GM12873 (cell line): ENCODE measurements around the gene FNDC3B.

ENCODE experiments used
- CTCF ChIP-seq: IDR thresholded peaks from 2 replicates; pipeline ENCODE4 v1.5.1; 2012; ENCODE audit warnings: low read depth, mild to moderate bottlenecking, moderate library complexity, low read length, control low read depth; ENCODE audit not compliant: insufficient read depth; ENCODE audit errors: missing control alignments

Gene FNDC3B

DNA sequence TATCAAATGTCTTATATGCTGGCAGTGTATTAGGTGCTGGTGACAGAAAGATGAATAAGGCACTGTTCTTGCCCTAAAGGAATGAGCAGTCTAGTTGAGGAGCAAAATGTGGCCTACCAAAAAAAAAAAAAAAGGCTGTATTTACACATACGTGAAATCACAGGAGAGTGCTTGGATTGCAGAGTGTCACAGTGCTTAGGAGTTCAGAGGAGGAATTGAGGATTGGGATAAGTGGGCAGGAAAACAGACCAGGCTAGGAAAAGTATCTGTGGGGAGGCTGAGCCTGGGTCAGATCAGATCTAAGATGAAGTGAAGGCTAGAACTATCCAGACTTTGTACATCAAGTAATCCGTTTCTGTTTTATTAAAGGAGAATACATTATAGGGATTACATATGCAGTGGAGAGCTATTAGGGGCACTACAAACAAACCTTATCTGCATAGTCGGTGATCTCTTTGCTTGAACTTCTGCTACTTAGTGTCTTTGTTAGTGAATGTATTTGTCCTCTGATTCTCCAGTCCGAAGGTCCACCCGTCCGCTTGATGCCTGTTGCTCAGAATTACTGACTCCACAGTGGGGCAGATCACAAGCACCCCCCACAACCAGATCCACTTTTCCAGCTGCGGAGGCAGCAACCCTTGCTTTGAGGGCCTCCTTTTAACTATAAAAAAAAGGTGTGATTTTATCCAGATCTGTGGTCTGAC lies 80.0 kb downstream of the FNDC3B start:
- no peak for TF ChIP-seq CTCF

DNA sequence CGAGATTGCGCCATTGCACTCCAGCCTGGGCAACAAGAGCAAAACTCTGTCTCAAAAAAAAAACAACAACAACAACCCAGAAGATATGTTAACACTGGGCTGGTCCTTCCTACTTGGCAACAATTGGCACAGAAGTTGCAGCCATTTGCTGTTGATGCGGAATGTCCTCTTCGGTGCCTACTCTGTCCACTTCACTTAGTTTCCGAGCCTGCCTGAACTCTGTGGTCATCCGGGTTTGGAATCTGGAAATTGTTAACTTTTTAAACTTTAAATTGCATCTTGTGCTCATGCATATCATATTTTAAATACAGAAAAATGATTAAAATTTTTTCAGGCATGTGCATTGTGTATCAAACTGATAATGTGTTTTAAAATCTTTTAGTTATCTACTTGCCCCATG lies 81.5 kb downstream of the FNDC3B start:
- no peak for TF ChIP-seq CTCF

DNA sequence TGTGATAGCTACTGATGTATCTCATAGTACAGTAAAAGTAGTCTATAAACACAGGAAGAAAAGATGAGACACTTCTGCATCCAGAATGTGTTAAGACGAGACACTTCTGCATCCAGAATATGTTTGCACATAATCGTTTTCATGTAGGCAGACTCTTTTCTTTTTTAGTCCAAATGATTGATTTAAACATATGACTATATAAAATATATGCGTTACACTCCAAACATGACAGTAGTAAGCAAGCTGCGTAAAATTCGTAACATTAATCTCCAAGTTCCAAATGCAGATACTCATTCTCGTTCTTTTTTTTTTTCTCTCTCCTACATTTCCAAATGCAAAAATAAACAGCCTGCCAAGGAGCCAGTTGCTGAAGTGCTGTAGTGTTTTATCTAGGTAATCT lies 82.6 kb downstream of the FNDC3B start:
- no peak for TF ChIP-seq CTCF

DNA sequence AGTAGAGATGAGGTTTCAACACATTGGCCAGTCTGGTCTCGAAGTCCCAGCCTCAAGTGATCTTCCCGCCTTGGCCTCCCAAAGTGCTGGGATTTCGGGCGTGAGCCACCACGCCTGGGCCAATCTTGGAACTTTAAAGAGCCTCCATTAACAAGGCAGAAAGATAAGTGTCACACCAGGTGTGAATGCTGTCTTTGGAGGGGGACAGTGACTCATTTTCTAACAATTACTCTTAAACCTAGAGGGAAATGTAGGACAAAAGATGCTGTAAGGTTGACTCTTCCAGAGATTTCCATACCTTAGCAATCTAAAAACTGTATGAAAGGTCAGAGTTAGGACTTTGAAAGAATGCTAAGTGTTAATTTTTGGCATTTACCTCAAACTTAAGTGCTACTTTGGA lies 84.9 kb downstream of the FNDC3B start:
- no peak for TF ChIP-seq CTCF

- no peak for TF ChIP-seq CTCF
Measured at GRCh38 chr3:172125053-172125452, 85.7 kb downstream of the FNDC3B start.

DNA sequence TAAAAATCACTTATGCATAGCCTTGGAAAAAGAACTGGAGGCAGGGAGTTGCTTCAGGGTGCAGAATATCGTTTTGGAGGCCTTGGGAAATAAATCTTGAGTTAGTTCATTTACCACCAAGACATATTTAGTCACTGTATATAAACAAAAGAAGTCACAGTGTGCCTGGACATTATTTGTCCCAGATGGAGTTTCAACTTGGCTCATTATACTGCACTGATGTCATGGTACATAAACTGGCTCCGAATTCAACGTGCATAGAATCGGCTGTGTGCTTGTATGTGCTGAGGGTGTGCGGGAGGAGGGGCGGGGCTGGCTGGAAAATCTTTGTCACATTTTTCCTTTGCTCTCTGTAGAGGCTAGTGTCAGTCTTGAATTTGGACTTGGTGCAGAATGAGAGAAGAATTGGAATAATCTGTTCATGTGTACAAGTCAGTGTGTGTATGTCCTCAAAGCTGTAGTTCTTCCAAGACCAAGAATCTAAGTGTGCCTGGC lies 86.6 kb downstream of the FNDC3B start:
- no peak for TF ChIP-seq CTCF

DNA sequence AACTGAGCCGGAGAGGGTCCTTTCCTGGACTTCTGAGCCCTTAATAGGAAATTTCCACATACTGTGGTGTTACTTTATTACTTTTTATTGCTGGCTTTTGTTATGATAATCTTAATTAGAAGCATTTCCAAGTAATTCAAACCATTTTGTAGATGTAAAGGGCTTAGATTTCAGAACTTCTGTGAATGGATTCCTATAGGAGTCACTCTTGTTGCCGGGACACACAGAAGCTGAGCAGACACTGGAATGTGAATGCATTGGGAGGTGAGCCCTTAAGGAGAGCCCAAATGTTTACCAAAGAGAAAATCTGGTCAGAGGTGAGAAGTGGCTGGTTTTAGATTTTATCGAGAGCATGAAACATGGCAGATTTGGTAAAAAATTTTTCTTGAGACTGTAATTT lies 87.4 kb downstream of the FNDC3B start:
- no peak for TF ChIP-seq CTCF

GRCh38 chr3:172127141-172127540 lies 87.8 kb downstream of the FNDC3B start:
- TF ChIP-seq CTCF = no peak
